Stomach (tissue), 9 donors: ENCODE results near the gene VTI1A. TPM values are rescaled to one million over a fixed set of nuclear protein-coding genes. Genes with fewer than 3 reads are reported as not detected.

Experiments used
- DNase-seq, 2 donors: peaks; one replicate each; pipeline versions ENCODE4 v3.0.0 to v3.0.0-alpha.2; 2013 to 2019
- H3K27ac ChIP-seq, 5 donors: fragments of 200-600 bp in 4 of 5; sonication (generic) in 4 of 5; one replicate each; pipeline ENCODE4 v1.5.1; 2013 to 2019; ENCODE audit warnings: mild to moderate bottlenecking in 1 of 5, moderate library complexity in 1 of 5
- H3K27me3 ChIP-seq, 3 donors: fragments of 200-600 bp; sonication (generic); one replicate each; pipeline ENCODE4 v1.5.1; 2017 to 2019; ENCODE audit warnings: mixed run types in 1 of 3
- H3K36me3 ChIP-seq, 4 donors: fragments of 200-600 bp; sonication (generic); 1 replicate in 3 of 4; 2 replicates in 1 of 4; pipeline ENCODE4 v1.5.1; 2016 to 2019
- H3K4me1 ChIP-seq, 4 donors: fragments of 200-600 bp; sonication (generic); one replicate each; pipeline ENCODE4 v1.5.1; 2016 to 2019
- H3K4me3 ChIP-seq, 4 donors: fragments of 200-600 bp; sonication (generic) in 3 of 4; one replicate each; pipeline ENCODE4 v1.5.1; 2016 to 2019; ENCODE audit warnings: mild to moderate bottlenecking in 1 of 4
- H3K9me3 ChIP-seq, 4 donors: fragments of 200-600 bp; sonication (generic); one replicate each; pipeline ENCODE4 v1.5.1; 2016 to 2019
- CTCF ChIP-seq, 7 experiments: fragments of 450-650 bp in 4 of 7; fragments of 200-600 bp in 3 of 7; sonication (generic) in 3 of 7; IDR thresholded peaks; one replicate each; pipeline ENCODE4 v1.5.1; 2016 to 2019; ENCODE audit warnings: antibody characterized with exemption in 7 of 7, control low read depth in 2 of 7, mild to moderate bottlenecking in 1 of 7
- EP300 ChIP-seq: sonication (generic); formaldehyde crosslinking; IDR thresholded peaks from one replicate; pipeline ENCODE4 v1.6.1; 2017; ENCODE audit warnings: antibody characterized with exemption
- POLR2A ChIP-seq, 4 donors: fragments of 450-650 bp; IDR thresholded peaks; one replicate each; pipeline ENCODE4 v1.6.1; 2016; ENCODE audit warnings: antibody characterized with exemption in 4 of 4, control low read depth in 2 of 4, mild to moderate bottlenecking in 1 of 4, moderate library complexity in 1 of 4
- POLR2AphosphoS5 ChIP-seq, 3 donors: sonication (generic); formaldehyde crosslinking; IDR thresholded peaks; one replicate each; pipeline ENCODE4 v1.6.1; 2016; ENCODE audit warnings: antibody characterized with exemption in 3 of 3
- WGBS, 5 donors: extraction: QIAGEN DNeasy Blood & Tissue Kit in 3 of 5; methylation state at CpG; one replicate each; pipeline versions ENCODE4 v1.1.5 to v1.1.7; 2013 to 2018; 5-methylcytosine and 5-hydroxymethylcytosine counted together
- intact Hi-C: fragments of 100-400 bp; cut with DNase I; formaldehyde crosslinking; loops from one replicate; pipeline ENCODE4 v1.15.1; 2023; ENCODE audit warnings: low total_unique reads
- polyA plus RNA-seq, 3 donors: library from polyadenylated mRNA; stranded (reverse); fragments of 200-250 nt; gene quantifications; one replicate each; pipeline ENCODE4 v1.2.3, GENCODE V29; 2013
- total RNA-seq, 5 donors: library from RNA; depleted of rRNA; stranded (reverse); fragments of >200 nt; gene quantifications; one replicate each; pipeline versions ENCODE4 v1.1.0 to v1.2.3, GENCODE V29; 2014 to 2016
- donor health status: healthy with polysubstance abuse.
- donor health status: Bipolar disorder and iron deficiency.
- donor health status: healthy.

The VTI1A gene
- total and polyA plus RNA-seq, 8 donors = 6.5 to 222 (median 57.4) TPM

DNA sequence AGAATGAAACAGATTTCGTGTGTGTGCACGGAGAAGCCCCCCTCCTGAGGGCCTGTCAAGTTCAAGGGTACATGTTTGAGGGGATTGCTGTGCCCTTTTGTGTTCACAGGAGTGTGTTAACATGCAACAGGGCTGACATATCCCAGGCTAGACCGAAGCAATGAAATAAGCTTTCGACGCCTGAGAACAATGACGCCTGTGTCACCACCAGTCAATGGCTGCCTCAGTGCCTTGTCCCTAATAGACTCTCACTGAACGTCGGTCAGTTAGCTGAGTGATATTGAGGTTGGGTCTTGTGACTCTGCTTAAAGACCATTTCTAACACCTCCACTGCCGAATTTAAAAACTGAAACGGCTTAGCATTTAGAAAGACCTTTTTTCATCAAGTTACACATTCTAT, 327.8 kb downstream of the VTI1A start:
- 95 to 99% (median 96%) methylated on average over 10 of the region's 10 CpGs for WGBS, 5 donors
- H3K36me3 ChIP-seq = no peaks in the 10 kb centered on the region
- intact Hi-C loops = no loop called here
- TF ChIP-seq CTCF (IDR thresholded peaks at IDR 0.05) (no peak), EP300 (no peak), POLR2A (IDR thresholded peaks at IDR 0.05) (no peak)
- DNase-seq = no peak
- H3K27ac ChIP-seq = no peak overlapping the region
- no peaks in the 10 kb centered on the region for H3K27me3 ChIP-seq
- H3K4me3 ChIP-seq = no peak overlapping the region
- H3K9me3 ChIP-seq = no peaks in the 10 kb centered on the region
- peaks cover 0 to 33% (median 10%) of the 10 kb centered on the region in 4 donors for H3K4me1 ChIP-seq

DNA sequence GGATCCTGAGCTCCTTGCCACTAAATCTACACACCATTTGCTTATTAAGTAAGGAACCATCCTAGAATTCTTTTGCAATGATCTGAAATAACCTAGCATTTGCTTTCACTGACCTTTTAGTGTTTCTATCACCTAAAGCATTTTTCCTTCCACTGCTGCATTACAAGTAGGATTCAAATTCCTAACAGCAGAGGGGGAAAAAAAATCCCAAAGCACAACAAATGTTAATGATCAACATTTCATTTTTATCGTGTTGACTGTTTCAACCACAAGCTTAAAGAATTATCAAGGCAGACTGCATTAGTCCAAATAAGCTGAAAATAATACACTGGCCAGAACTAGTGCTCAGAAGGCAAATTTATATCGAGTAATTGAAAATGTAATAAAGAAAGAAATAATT, 328.4 kb downstream of the VTI1A start:
- TF ChIP-seq POLR2AphosphoS5 (IDR thresholded peaks at IDR 0.05) = no peak
- no peak for TF ChIP-seq POLR2A (IDR thresholded peaks at IDR 0.05)
- TF ChIP-seq EP300 = no peak
- TF ChIP-seq CTCF (IDR thresholded peaks at IDR 0.05) = peak in 1 of 7 experiments; percentile 18
- 25 to 32% (median 29%) methylated on average over 2 of the region's 2 CpGs for WGBS, 5 donors
- intact Hi-C loops = no loop called here
- Histone ChIP-seq H3K4me1 (peaks cover 0 to 33% (median 10%) of the 10 kb centered on the region in 4 donors), H3K36me3 (no peaks in the 10 kb centered on the region), H3K9me3 (no peaks in the 10 kb centered on the region), H3K4me3 (no peak overlapping the region), H3K27ac (no peak overlapping the region), H3K27me3 (no peaks in the 10 kb centered on the region)
- peak in 1 of 2 donors; percentile 38 for DNase-seq

- TF ChIP-seq EP300 = no peak
- no peak for TF ChIP-seq POLR2AphosphoS5 (IDR thresholded peaks at IDR 0.05)
- TF ChIP-seq POLR2A (IDR thresholded peaks at IDR 0.05) = no peak
- no peak for TF ChIP-seq CTCF (IDR thresholded peaks at IDR 0.05)
- Histone ChIP-seq H3K27me3 (no peaks in the 10 kb centered on the region), H3K4me3 (no peak overlapping the region), H3K36me3 (no peaks in the 10 kb centered on the region), H3K27ac (no peak overlapping the region), H3K9me3 (no peaks in the 10 kb centered on the region), H3K4me1 (peaks cover 0 to 33% (median 10%) of the 10 kb centered on the region in 4 donors)
- intact Hi-C loops = no loop called here
- 58 to 78% (median 67%) methylated on average over 14 of the region's 14 CpGs for WGBS, 5 donors
- peak in 1 of 2 donors; percentile 68 for DNase-seq
These were observed 329.1 kb downstream of the VTI1A start for GRCh38 chr10:112775892-112776674.

- Histone ChIP-seq H3K27ac (peak overlapping the region in 2 of 5 donors; percentile 3 to 27), H3K36me3 (no peaks in the 10 kb centered on the region), H3K4me1 (peaks cover 0 to 33% (median 10%) of the 10 kb centered on the region in 4 donors), H3K27me3 (no peaks in the 10 kb centered on the region), H3K4me3 (no peak overlapping the region), H3K9me3 (no peaks in the 10 kb centered on the region)
- TF ChIP-seq CTCF (IDR thresholded peaks at IDR 0.05) = no peak
- no peak for TF ChIP-seq POLR2A (IDR thresholded peaks at IDR 0.05)
- no peak for TF ChIP-seq EP300
- no peak for TF ChIP-seq POLR2AphosphoS5 (IDR thresholded peaks at IDR 0.05)
- peak in 1 of 2 donors; percentile 56 for DNase-seq
- intact Hi-C loops = no loop called here
These were observed 331.6 kb downstream of the VTI1A start for GRCh38 chr10:112778579-112778978.
